Measurements from ENCODE around the gene PLD3.

The PLD3 gene

DNA sequence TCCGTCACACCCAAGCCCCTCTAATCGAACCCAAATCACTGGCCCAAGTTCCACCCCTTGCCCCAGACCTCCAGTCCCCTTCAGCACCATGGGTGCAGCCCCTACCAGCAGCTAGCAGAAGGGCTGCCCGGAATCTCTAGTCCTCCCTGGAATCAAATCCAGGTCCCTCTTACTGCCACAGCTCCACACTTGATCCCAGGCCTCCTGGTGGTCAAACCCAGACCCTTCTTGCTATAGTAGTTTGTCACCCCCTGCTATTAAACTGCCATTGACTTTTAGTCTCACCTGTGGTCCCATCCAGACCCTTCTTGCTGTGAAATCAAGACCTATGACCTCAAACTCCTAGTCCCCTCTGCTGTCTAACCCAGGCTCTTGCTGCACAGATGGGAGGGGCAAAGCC, 32.8 kb downstream of the PLD3 start:
- no peak overlapping the region for H3K27ac Mint-ChIP-seq
- no peaks in the 10 kb centered on the region for H3K4me1 Mint-ChIP-seq (ENCODE audit: low read depth)
- no peak overlapping the region for H3K4me3 Mint-ChIP-seq
- H3K27me3 Mint-ChIP-seq = no peaks in the 10 kb centered on the region
- no peaks in the 10 kb centered on the region for H3K36me3 Mint-ChIP-seq (ENCODE audit: low read depth)
- H3K9me3 Mint-ChIP-seq = no peaks in the 10 kb centered on the region

DNA sequence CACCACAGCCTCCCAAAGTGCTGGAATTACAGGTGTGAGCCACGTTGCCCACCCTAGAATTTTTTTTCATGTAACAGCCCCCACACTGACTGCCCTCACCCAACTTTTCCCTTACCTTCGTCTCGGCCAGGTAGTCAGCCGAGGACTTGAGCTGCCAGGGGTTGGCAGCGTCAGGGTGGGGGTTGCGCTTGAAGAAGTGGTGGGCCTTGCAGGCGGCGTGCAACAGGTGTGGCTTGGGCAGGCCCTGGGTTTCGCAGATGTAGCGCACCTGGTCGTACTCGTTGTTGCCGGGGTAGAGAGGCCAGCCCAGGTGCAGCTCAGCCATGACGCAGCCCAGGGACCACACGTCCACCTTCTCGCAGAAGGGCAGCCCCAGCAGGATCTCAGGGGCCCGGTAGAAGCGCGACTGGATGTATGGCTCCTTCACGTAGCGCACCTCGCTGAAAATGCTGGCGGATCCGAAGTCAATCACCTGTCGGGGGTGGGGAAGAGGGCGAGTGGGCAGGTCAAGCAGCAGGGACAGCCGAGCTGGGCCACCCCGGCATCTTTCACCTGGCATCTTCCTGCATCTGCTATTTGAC, 35.3 kb downstream of the PLD3 start:
- H3K27ac Mint-ChIP-seq = no peak overlapping the region
- H3K36me3 Mint-ChIP-seq (ENCODE audit: low read depth) = no peaks in the 10 kb centered on the region
- no peaks in the 10 kb centered on the region for H3K4me1 Mint-ChIP-seq (ENCODE audit: low read depth)
- H3K27me3 Mint-ChIP-seq = no peaks in the 10 kb centered on the region
- H3K9me3 Mint-ChIP-seq = no peaks in the 10 kb centered on the region
- no peak overlapping the region for H3K4me3 Mint-ChIP-seq

DNA sequence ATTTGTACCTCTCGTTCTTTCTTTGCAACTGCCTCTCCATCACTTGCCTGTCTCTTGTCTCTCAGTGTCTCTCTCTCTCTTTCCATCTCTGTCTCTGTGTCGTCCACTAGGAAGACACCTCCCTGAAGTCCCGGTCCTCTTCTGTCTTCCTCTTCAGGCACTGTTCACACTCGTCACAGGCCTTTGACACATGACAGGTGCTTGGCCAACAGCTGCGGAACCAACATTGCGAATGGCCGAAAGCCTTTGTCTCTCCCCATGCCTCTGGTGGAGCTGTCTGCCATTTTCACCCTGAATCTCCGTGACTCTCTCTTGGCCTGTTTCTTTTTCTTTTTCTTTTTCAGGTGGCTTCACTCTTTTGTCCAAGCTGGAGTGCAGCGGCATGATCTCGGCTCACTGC, 38.7 kb downstream of the PLD3 start:
- Mint-ChIP-seq H3K4me1 (ENCODE audit: low read depth) (no peaks in the 10 kb centered on the region), H3K27me3 (no peaks in the 10 kb centered on the region), H3K9me3 (no peaks in the 10 kb centered on the region), H3K36me3 (ENCODE audit: low read depth) (no peaks in the 10 kb centered on the region), H3K4me3 (no peak overlapping the region), H3K27ac (no peak overlapping the region)

DNA sequence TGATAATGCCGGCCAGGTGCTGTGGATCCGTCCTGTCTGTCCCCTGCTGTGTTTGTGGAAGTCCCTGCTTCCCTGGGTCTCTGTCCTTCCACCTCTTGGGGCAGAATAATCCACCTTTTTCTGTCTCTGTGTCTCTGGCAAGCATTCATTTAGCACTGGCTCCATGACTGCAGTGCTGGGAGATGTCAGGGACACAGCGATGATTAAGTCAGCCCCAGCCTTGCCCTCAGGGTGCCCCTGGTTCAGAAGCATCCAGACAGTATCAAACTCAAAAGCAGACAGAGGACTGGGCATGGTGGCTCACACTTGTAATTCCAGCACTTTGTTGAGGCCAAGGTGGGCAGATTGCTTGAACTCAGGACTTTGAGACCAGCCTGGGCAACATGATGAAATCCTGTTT, 40.0 kb downstream of the PLD3 start:
- Mint-ChIP-seq H3K4me1 (ENCODE audit: low read depth) (no peaks in the 10 kb centered on the region), H3K36me3 (ENCODE audit: low read depth) (no peaks in the 10 kb centered on the region), H3K27ac (no peak overlapping the region), H3K4me3 (no peak overlapping the region), H3K9me3 (no peaks in the 10 kb centered on the region), H3K27me3 (no peaks in the 10 kb centered on the region)

DNA sequence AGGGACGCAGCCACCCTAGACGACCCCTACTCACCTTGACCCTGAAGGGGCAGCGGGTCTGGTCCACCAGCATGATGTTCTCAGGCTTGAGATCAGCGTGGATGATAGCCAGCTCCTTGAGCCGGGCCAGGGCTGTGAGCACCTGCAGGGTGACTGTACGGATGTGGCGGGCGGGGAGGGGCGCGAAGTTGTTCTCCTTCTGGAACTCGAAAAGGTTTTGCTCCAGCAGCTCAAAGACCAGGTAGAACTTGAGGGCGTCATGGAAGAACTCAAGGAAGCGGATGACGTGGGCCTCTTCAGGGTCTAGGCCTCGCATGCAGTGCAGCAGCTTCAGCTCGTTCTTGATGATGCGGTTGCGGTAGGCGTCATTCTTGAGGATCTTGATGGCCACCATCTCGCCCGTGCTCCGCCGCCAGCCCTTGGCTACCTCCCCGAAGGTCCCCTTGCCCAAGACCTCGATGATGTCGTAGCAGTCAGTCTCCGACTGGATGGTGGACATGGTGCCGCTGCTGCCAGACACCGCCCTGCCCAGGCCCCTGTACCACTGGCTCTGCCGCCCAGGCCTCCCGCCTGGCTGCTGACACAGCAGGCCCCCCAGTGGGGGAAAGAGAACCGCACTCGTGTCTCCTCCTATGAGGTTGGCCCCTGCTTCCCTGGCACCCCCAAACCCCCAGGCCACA, 41.0 kb downstream of the PLD3 start:
- no peaks in the 10 kb centered on the region for H3K27me3 Mint-ChIP-seq
- H3K9me3 Mint-ChIP-seq = no peaks in the 10 kb centered on the region
- H3K36me3 Mint-ChIP-seq (ENCODE audit: low read depth) = no peaks in the 10 kb centered on the region
- H3K4me1 Mint-ChIP-seq (ENCODE audit: low read depth) = no peaks in the 10 kb centered on the region
- no peak overlapping the region for H3K27ac Mint-ChIP-seq
- no peak overlapping the region for H3K4me3 Mint-ChIP-seq

DNA sequence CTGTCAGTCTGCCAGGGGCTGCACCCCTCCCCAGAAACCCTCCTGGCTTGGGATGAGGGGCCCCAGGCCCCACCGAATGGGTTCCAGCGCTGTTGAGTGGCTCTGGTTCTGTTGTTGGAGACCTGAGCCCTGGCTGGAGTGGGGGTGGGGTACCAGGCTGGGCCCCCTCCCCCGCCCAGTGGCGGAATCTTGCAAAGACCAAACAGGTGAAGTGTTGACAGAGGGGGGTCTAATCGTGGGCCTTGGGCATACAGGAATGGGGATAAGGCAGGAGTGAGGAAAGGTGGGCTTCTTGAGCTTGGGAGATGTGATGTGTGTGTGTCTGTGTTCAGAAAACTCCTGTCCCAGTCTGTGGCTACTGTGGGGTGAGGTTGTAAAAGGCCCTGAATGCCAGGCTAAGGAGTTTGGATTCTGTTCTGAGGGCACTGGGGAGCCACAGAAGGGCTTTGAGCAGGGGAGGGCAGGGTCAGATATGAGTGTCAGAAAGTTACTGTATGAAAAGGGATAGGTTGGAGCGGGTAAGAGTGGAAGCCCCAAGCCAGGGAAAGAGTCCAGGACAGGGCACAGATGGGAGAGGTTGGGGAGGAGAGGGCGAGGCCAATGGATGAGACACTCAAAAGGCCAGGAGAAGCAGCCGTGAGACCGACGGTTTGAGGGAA, 41.7 kb downstream of the PLD3 start, which contains the start of gene HIPK4:
HIPK4 (minus strand) TSS at position 98 of the 659 bp plus-strand sequence. CDS start 279 bp downstream, outside the sequence.
- H3K4me3 Mint-ChIP-seq = no peak within 1 kb of the TSS
- no peak within 1 kb of the TSS for H3K27ac Mint-ChIP-seq

DNA sequence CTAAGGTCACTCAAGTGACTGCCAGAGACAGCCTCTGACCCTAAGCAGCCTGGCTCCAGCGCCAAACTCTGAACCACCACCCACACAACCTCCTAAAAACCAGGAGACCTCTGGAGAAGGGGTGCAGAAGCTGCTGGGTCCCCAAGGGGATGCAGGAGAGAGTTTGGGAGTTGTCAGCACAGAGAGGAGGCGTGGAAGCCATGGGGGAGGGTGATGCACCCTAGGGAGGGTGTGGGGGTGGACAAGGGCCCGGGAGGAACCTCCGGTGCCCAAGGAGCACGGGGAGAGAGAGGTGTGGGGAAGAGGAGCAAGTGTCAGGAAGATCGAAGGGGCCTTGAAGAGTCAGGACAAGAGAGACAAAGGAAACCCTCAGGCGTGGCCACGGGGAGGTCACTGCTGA, 43.6 kb downstream of the PLD3 start:
- Mint-ChIP-seq H3K4me3 (no peak overlapping the region), H3K27me3 (no peaks in the 10 kb centered on the region), H3K4me1 (ENCODE audit: low read depth) (no peaks in the 10 kb centered on the region), H3K36me3 (ENCODE audit: low read depth) (no peaks in the 10 kb centered on the region), H3K27ac (no peak overlapping the region), H3K9me3 (no peaks in the 10 kb centered on the region)

More for the DNA sequence above, 41.7 kb downstream of the PLD3 start, which contains the start of gene HIPK4:
- no peaks in the 10 kb centered on the region for H3K4me1 Mint-ChIP-seq (ENCODE audit: low read depth)
- H3K9me3 Mint-ChIP-seq = no peaks in the 10 kb centered on the region
- H3K27me3 Mint-ChIP-seq = no peaks in the 10 kb centered on the region
- no peaks in the 10 kb centered on the region for H3K36me3 Mint-ChIP-seq (ENCODE audit: low read depth)

DNA sequence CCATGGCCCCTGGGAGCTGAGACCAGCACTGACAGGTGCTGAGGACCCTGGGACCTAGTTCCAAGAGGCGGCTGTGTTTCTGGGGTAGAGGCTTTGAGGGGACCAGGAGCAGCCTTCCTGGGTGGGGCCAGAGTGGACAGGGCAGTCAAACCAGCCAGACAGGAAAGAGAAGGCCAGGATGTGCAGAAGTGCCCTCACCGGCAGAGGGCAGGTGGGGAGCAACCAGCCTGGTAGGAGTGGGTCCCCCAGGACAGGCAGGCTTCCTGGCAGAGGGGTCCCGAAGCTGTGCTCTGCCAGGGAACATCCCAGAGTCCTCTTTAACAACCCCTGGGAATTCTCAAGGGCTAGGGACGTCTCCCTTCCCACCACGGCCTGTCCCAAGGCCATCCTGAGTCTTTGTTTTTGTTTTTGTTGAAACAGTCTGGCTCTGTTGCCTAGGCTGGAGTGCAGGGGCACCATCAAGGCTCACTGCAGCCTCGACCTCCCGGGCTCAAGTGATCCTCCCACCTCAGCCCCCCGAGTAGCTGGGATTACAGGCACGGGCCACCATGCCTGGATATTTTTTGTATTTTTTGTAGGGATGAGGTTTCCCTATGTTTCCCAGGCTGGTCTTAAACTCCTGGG, 44.5 kb downstream of the PLD3 start:
- no peaks in the 10 kb centered on the region for H3K27me3 Mint-ChIP-seq
- no peak overlapping the region for H3K4me3 Mint-ChIP-seq
- no peaks in the 10 kb centered on the region for H3K36me3 Mint-ChIP-seq (ENCODE audit: low read depth)
- H3K4me1 Mint-ChIP-seq (ENCODE audit: low read depth) = no peaks in the 10 kb centered on the region
- H3K27ac Mint-ChIP-seq = no peak overlapping the region
- H3K9me3 Mint-ChIP-seq = no peaks in the 10 kb centered on the region

DNA sequence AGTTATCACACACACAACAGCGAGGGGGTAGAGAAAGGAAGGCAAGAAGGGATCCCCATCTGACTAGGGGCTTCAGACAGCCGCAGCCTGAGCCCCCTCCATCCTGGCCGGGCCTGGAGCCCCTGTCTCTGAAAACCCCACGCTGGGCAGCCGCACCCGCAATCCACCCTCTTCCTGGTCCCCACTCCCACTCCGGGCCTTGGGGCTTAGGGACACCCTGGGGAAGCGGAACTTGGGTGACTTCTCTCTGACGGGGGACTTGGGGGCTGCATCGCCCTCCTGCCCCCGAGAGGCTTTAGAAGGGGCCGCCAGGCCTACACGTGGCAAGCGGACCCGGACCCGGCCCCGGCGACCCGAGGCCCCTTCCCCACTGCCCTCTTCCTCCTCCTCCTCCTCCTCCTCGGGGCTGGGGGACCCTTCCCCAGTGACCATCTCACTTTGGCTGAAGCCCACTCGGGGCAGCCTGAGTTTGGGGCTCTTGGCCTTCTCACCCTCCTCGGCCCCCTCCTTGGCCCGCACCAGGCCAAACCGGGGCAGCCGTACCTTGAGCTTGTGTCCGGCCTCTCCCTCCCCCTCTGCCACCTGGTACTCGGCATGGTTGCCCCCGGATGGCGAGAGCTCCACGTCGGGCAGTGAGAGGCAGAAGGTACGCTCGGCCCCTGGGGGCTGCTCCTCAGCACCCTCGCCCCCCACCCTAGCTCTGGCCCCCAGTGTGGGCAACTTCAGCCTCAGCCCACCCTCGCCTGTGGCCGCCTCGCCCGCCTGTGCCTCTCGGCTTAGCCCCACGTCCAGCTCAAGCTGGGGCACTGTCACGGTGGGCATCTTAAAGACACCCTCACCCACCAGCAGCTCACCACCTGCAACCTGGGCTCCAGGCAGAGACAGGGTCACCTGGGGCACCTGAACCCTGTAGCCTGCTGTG, 45.7 kb downstream of the PLD3 start:
- H3K36me3 Mint-ChIP-seq (ENCODE audit: low read depth) = no peaks in the 10 kb centered on the region
- no peak overlapping the region for H3K27ac Mint-ChIP-seq
- no peak overlapping the region for H3K4me3 Mint-ChIP-seq
- H3K27me3 Mint-ChIP-seq = peaks cover 1% of the 10 kb centered on the region
- no peaks in the 10 kb centered on the region for H3K9me3 Mint-ChIP-seq
- peaks cover 10% of the 10 kb centered on the region for H3K4me1 Mint-ChIP-seq (ENCODE audit: low read depth)

DNA sequence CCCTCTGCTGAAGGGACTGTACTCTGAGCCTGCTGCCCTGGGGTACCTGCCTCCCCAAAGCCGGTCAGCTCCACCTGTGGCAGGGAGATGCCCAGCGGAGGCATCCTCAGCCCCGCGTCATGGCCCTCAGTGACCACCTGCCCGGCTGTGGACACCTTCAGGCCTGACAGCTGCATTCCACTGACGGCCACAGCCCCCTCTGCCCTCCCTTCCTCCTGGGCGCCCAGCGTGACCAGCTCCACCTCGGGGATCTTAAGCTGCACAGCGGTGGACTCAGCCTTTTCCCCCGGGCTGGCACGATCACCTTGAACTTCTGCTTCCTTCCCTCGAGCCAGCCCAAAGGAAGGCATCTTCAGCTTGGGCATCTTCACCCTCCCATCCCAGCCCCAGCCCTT, 46.3 kb downstream of the PLD3 start:
- H3K27me3 Mint-ChIP-seq = peaks cover 4% of the 10 kb centered on the region
- H3K4me3 Mint-ChIP-seq = no peak overlapping the region
- no peaks in the 10 kb centered on the region for H3K9me3 Mint-ChIP-seq
- H3K27ac Mint-ChIP-seq = no peak overlapping the region
- peaks cover 11% of the 10 kb centered on the region for H3K4me1 Mint-ChIP-seq (ENCODE audit: low read depth)
- H3K36me3 Mint-ChIP-seq (ENCODE audit: low read depth) = no peaks in the 10 kb centered on the region

DNA sequence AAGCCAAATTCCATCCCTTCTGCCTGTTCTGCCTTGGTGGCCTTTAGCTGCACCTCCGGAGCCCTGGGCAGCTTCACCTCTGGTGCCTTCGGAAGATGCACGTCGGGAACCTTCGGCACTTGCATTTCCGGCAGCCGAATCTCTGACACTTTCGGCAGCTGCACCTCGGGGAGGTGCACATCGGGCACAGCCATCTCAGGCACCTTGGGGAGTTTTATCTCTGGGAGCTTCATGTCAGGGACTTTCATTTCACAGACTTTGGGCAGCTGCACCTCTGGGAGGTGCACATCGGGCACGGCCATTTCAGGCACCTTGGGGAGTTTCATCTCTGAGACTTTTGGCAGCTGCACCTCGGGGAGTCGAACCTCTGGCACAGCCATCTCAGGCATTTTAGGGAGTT, 47.5 kb downstream of the PLD3 start:
- H3K4me1 Mint-ChIP-seq (ENCODE audit: low read depth) = peaks cover 11% of the 10 kb centered on the region
- no peaks in the 10 kb centered on the region for H3K9me3 Mint-ChIP-seq
- H3K4me3 Mint-ChIP-seq = no peak overlapping the region
- H3K36me3 Mint-ChIP-seq (ENCODE audit: low read depth) = no peaks in the 10 kb centered on the region
- peaks cover 4% of the 10 kb centered on the region for H3K27me3 Mint-ChIP-seq
- H3K27ac Mint-ChIP-seq = no peak overlapping the region

DNA sequence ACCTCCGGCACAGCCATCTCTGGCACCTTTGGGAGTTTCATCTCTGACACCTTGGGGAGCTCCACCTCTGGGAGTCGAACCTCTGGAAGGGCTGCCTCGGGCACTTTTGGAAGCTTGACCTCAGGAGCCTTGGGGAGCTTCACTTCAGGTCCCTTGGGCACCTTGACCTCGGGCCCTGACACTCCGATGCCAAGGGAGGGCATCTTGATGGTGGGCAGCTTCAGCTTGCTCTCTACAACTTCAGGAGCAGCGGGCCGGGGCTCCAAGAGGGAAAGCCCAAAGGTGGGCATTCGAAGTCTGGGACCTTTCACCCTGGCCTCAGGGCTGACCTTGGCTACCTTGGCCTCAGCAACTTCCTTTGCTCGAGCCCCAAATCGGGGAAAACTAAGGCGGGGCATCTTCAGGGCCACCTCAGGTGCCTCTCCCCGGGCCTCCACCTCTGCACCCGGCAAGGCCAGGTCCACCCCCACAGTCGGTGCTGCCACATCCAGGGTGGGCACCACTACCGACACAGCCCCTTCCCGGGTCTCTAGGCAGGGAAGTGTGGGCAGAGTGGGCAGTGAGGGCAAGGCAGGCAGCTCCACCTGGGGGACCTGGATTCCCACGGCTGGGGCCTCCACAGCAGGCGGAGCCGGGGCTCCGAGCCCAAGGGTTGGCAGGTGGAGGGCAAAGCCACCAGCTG, 48.5 kb downstream of the PLD3 start:
- Mint-ChIP-seq H3K9me3 (no peaks in the 10 kb centered on the region), H3K36me3 (ENCODE audit: low read depth) (no peaks in the 10 kb centered on the region), H3K4me3 (no peak overlapping the region), H3K27me3 (peaks cover 4% of the 10 kb centered on the region), H3K4me1 (ENCODE audit: low read depth) (peaks cover 11% of the 10 kb centered on the region), H3K27ac (no peak overlapping the region)

DNA sequence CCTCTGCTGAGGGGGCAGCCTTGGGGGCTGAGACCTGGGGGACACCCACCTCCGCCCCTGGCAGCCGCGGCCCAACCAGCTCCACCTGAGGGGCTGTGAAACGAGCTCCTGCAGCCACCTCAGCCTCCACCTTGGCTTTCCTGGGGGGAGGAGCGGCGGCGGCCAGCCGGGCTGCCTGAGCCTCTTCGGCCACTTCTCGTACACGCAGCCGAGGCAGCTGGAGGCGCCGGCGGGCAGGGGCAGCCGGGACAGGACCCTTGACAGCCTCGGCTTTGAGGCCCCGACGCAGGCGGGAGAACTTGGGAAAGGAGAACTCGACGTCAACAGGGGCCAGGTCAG, 49.0 kb downstream of the PLD3 start:
- peaks cover 4% of the 10 kb centered on the region for H3K27me3 Mint-ChIP-seq
- no peak overlapping the region for H3K4me3 Mint-ChIP-seq
- peaks cover 11% of the 10 kb centered on the region for H3K4me1 Mint-ChIP-seq (ENCODE audit: low read depth)
- no peaks in the 10 kb centered on the region for H3K36me3 Mint-ChIP-seq (ENCODE audit: low read depth)
- H3K27ac Mint-ChIP-seq = no peak overlapping the region
- no peaks in the 10 kb centered on the region for H3K9me3 Mint-ChIP-seq

DNA sequence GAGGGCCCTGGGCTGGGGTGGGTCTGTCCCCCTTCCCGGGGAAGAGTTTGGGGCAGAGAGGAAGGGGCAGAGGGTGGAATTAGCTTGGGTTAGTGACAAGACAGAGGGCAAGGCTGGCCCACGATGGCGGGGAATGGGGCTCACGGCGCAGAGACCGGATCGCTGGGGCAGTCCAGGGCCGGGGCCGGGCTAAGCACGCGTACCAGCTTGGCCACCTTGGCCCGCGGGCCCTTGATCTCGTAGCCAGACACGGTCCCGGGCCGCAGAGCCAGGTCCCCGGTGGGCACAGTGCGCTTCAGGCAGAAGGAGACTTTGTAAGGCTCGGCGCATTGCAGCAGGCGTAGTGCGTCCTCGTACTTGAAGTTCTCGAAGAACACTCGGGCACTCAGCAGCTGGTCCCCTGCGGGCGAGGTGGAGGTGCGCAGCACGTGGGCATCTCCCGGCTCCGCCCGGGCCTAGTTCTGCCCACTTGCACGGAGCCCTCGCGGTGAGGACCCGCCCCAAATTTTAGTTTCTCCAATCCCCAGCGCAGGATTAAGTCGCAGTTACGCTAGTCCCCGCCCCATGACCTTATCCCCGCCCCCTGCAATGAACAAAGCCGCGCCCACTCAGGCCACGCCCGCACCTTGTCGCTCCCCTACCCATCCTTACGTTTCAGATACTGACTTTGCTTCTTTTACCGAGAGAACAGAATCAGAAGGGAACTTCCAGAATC, 50.1 kb downstream of the PLD3 start:
- Mint-ChIP-seq H3K4me3 (no peak overlapping the region), H3K9me3 (no peaks in the 10 kb centered on the region), H3K27me3 (peaks cover 4% of the 10 kb centered on the region), H3K4me1 (ENCODE audit: low read depth) (peaks cover 18% of the 10 kb centered on the region), H3K27ac (no peak overlapping the region), H3K36me3 (ENCODE audit: low read depth) (no peaks in the 10 kb centered on the region)
